Measurements from ENCODE around the gene ZBTB8OS. TPM values are rescaled to one million over a fixed set of nuclear protein-coding genes. Genes with fewer than 3 reads are reported as not detected.

ZBTB8OS gene
- total RNA-seq, 1 experiment from 2014 or later = 52.5 TPM

DNA sequence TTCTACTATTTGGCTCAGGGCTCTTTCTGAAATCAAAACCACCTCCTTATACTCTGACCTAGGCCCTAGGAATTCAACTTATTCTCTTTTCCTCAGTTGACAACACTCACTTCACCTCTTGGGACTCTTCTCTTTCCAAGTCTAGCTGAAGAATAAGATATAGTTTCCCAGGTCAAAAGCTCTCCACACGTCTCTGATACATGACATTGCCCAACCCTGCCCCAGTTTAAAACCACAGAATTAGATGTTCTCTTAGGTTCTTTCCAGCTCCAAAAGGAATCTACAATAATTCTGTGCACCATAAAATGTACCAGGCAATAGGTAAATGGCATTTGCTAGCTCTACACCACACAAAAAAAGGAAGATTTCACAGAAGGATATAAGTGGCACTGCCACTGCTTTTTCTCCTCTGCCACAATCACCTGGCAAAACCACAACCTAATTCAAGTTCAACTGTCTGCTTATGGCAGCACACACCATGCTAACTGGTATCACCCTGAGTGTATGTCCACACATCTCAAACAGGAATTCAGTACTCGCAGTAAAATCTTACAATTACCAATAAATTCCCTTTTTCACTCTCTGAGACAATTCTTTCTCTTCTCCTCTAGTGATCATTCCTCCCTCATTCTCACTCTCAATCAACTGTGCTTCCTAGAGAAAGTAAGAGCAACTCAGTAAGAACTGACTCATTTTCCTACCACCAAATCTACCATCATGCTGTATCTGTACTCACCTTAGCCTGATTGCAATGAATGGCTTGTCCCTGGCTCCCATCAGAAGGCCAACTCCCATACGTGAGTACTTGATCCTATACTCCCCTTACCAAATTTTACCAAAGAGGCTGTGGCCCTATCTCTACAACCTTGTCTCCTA lies 27.3 kb downstream of the ZBTB8OS start:
- no peak overlapping the region for H3K27ac Mint-ChIP-seq (ENCODE audit: unreplicated experiment)
- CTCF ChIA-PET = interaction anchor here (0.8 kb wide), 1 partner anchor 103 kb away, joined by 5 read pairs; no protein-coding TSS in a partner anchor
- peaks cover 24% of the 10 kb centered on the region for H3K36me3 Mint-ChIP-seq (ENCODE audit: insufficient read depth, unreplicated experiment)

DNA sequence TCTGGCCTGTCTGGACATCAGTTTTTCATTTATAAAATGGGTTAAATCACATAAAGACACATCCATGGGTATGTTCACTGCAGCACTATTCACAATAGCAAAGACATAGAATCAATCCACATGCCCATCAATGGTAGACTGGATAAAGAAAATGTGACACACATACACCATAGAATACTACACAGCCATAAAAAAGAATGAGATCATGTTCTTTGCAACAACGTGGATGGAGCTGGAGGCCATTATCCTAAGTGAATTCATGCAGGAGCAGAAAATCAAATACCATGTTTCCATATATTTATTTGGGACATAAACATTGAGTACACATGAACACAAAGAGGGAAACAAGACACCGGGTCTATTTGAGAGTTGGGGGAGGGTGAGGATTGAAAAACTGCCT lies 28.1 kb downstream of the ZBTB8OS start:
- Mint-ChIP-seq H3K9me3 (ENCODE audit: unreplicated experiment) (no peaks in the 10 kb centered on the region), H3K4me1 (ENCODE audit: low read depth, unreplicated experiment) (no peaks in the 10 kb centered on the region), H3K27ac (ENCODE audit: unreplicated experiment) (no peak overlapping the region), H3K36me3 (ENCODE audit: insufficient read depth, unreplicated experiment) (peaks cover 18% of the 10 kb centered on the region), H3K4me3 (ENCODE audit: unreplicated experiment) (no peak overlapping the region), H3K27me3 (ENCODE audit: insufficient read depth, unreplicated experiment) (no peaks in the 10 kb centered on the region)
- Histone ChIP-seq H3K4me1 (no peaks in the 10 kb centered on the region), H3K36me3 (ENCODE audit: control insufficient read depth, insufficient read depth, low read length) (no peaks in the 10 kb centered on the region; the same call in 1 of the 2 replicates), H3K9me3 (no peaks in the 10 kb centered on the region), H3K4me3 (ENCODE audit: low read depth, low read length) (no peak overlapping the region), H3K27me3 (replicated peaks; ENCODE audit: control insufficient read depth, insufficient read depth, low read length) (no peaks in the 10 kb centered on the region)
- no TSS peak for BruUV-seq (replicated peaks)
- ChIA-PET CTCF (no interaction called here), POLR2A (no interaction called here)
- intact Hi-C loops (cut with micrococcal nuclease; ENCODE audit: unreplicated experiment) = no loop called here
- DNase-seq = no peak
- TF ChIP-seq, protein P1, sequence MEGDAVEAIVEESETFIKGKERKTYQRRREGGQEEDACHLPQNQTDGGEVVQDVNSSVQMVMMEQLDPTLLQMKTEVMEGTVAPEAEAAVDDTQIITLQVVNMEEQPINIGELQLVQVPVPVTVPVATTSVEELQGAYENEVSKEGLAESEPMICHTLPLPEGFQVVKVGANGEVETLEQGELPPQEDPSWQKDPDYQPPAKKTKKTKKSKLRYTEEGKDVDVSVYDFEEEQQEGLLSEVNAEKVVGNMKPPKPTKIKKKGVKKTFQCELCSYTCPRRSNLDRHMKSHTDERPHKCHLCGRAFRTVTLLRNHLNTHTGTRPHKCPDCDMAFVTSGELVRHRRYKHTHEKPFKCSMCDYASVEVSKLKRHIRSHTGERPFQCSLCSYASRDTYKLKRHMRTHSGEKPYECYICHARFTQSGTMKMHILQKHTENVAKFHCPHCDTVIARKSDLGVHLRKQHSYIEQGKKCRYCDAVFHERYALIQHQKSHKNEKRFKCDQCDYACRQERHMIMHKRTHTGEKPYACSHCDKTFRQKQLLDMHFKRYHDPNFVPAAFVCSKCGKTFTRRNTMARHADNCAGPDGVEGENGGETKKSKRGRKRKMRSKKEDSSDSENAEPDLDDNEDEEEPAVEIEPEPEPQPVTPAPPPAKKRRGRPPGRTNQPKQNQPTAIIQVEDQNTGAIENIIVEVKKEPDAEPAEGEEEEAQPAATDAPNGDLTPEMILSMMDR (IDR thresholded peaks at IDR 0.05; ENCODE audit: insufficient read depth in 1 of 2, low read depth in 1 of 2, low read length in 1 of 2, severe bottlenecking in 1 of 2, unreplicated experiment in 1 of 2) = no peak

More for the DNA sequence above, 27.3 kb downstream of the ZBTB8OS start:
- H3K4me3 Mint-ChIP-seq (ENCODE audit: unreplicated experiment) = no peak overlapping the region
- no peak for DNase-seq
- H3K4me1 Mint-ChIP-seq (ENCODE audit: low read depth, unreplicated experiment) = no peaks in the 10 kb centered on the region
- no peaks in the 10 kb centered on the region for H3K27me3 Mint-ChIP-seq (ENCODE audit: insufficient read depth, unreplicated experiment)
- no peaks in the 10 kb centered on the region for H3K4me1 ChIP-seq
- H3K27me3 ChIP-seq (replicated peaks; ENCODE audit: control insufficient read depth, insufficient read depth, low read length) = no peaks in the 10 kb centered on the region
- intact Hi-C loops (cut with micrococcal nuclease; ENCODE audit: unreplicated experiment) = no loop called here
- no peaks in the 10 kb centered on the region for H3K9me3 ChIP-seq
- no peaks in the 10 kb centered on the region for H3K9me3 Mint-ChIP-seq (ENCODE audit: unreplicated experiment)
- H3K36me3 ChIP-seq (ENCODE audit: control insufficient read depth, insufficient read depth, low read length) = no peaks in the 10 kb centered on the region; the same call in 1 of the 2 replicates
- POLR2A ChIA-PET = no interaction called here
- H3K4me3 ChIP-seq (ENCODE audit: low read depth, low read length) = no peak overlapping the region
- no TSS peak for BruUV-seq (replicated peaks)
- TF ChIP-seq, protein P1 (IDR thresholded peaks at IDR 0.05; ENCODE audit: insufficient read depth in 1 of 2, low read depth in 1 of 2, low read length in 1 of 2, severe bottlenecking in 1 of 2, unreplicated experiment in 1 of 2) = no peak

DNA sequence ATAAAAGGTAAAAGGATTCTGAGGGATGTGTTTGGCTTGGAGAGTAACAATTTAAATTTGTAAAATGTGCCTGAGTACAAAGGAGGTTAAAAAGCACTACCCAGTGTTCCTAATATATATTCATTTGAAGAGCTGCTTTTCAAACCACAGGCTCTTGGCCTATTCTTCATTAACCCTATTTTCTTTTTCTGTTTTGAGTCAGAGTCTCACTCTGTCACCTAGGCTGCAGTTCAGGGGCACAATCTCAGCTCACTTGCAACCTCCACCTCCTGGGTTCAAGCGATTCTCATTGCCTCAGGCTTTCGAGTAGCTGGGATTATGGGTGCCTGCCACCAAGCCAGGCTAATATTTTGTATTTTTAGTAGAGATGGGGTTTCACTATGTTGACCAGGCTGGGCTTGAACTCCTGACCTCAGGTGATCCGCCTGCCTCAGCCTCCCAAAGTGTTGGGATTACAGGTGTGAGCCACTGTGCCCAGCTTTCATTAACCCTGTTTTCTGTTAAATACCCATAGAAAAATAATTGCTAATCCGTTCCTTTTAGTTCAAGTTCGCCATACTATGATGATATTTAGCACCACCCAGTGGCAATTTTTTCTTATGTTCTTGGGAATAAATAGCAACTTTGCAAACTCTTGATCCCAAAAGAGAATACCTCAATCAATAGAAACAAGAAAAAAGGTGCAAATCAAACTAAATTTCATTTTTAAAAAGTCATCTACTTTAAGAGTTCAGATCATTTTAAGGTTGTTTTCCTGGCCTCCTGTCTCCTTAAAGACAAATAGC lies 30.5 kb downstream of the ZBTB8OS start:
- CTCF ChIA-PET = no interaction called here
- no peak overlapping the region for H3K4me3 ChIP-seq (ENCODE audit: low read depth, low read length)
- H3K4me3 Mint-ChIP-seq (ENCODE audit: unreplicated experiment) = no peak overlapping the region
- no peaks in the 10 kb centered on the region for H3K27me3 Mint-ChIP-seq (ENCODE audit: insufficient read depth, unreplicated experiment)
- POLR2A ChIA-PET = no interaction called here
- H3K9me3 Mint-ChIP-seq (ENCODE audit: unreplicated experiment) = no peaks in the 10 kb centered on the region
- intact Hi-C loops (cut with micrococcal nuclease; ENCODE audit: unreplicated experiment) = loop anchor here (10.0 kb wide), 1 partner anchor 95 kb away; no protein-coding TSS in a partner anchor
- H3K4me1 ChIP-seq = no peaks in the 10 kb centered on the region
- H3K36me3 Mint-ChIP-seq (ENCODE audit: insufficient read depth, unreplicated experiment) = peaks cover 13% of the 10 kb centered on the region
- H3K27ac Mint-ChIP-seq (ENCODE audit: unreplicated experiment) = no peak overlapping the region
- BruUV-seq (replicated peaks) = no TSS peak
- no peaks in the 10 kb centered on the region for H3K9me3 ChIP-seq
- H3K36me3 ChIP-seq (ENCODE audit: control insufficient read depth, insufficient read depth, low read length) = no peaks in the 10 kb centered on the region; the same call in 1 of the 2 replicates
- no peaks in the 10 kb centered on the region for H3K27me3 ChIP-seq (replicated peaks; ENCODE audit: control insufficient read depth, insufficient read depth, low read length)
- TF ChIP-seq, protein P1 (IDR thresholded peaks at IDR 0.05; ENCODE audit: insufficient read depth in 1 of 2, low read depth in 1 of 2, low read length in 1 of 2, severe bottlenecking in 1 of 2, unreplicated experiment in 1 of 2) = no peak
- no peaks in the 10 kb centered on the region for H3K4me1 Mint-ChIP-seq (ENCODE audit: low read depth, unreplicated experiment)
- no peak for DNase-seq

Measured in Caco-2 (cell line).